LNCAP (cell line): ENCODE measurements around the gene CLRN3.

Experiments used
- TF ChIP-seq, protein P1 (sequence below): fragments of 450-650 bp; IDR thresholded peaks from 2 replicates; pipeline ENCODE4 v1.5.1; 2017; ENCODE audit warnings: mild to moderate bottlenecking

Gene CLRN3

DNA sequence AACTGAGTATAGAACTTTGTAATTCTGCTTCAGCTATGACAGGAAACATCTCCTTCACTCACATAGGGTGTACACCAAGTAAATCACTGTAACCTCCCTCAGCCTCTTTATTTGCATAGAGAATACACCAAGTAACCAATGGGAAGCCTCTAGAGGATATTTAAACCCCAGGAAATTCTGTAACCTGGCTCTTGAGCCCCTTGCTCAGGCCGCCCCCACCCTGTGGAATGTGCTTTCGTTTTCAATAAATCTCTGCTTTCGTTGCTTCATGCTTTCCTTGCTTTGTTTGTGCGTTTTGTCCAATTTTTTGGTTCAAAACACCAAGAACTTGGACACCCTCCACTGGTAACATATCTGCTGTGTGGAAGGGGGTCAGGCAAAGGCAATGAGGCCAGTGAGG, 60.2 kb downstream of the CLRN3 start:
- TF ChIP-seq, protein P1, sequence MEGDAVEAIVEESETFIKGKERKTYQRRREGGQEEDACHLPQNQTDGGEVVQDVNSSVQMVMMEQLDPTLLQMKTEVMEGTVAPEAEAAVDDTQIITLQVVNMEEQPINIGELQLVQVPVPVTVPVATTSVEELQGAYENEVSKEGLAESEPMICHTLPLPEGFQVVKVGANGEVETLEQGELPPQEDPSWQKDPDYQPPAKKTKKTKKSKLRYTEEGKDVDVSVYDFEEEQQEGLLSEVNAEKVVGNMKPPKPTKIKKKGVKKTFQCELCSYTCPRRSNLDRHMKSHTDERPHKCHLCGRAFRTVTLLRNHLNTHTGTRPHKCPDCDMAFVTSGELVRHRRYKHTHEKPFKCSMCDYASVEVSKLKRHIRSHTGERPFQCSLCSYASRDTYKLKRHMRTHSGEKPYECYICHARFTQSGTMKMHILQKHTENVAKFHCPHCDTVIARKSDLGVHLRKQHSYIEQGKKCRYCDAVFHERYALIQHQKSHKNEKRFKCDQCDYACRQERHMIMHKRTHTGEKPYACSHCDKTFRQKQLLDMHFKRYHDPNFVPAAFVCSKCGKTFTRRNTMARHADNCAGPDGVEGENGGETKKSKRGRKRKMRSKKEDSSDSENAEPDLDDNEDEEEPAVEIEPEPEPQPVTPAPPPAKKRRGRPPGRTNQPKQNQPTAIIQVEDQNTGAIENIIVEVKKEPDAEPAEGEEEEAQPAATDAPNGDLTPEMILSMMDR = no peak

DNA sequence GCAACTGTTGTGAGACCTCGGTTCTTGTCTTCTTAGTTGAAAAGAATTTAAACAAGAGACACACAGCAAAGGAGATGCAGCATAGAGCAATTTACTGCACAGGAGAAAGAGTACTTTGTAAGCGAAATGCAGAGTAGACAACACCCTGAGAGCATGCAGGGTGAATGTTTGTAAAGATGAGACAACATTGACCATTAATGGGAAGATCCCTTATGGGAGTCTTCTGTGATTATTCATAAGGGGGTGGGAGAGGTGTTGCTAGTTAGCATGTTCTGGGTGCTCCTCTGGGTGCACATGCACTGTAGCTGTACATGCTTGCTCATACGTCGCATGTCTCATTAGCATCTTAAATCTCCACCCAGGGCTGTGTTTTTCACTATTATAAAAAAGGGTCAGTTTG, 62.3 kb downstream of the CLRN3 start:
- TF ChIP-seq, protein P1 = no peak
